Gastroesophageal sphincter (tissue), 3 donors: ENCODE results near the gene SLC25A48.

Experiments
- EP300 ChIP-seq: sonication (generic); formaldehyde crosslinking; IDR thresholded peaks from one replicate; pipeline ENCODE4 v1.6.1; 2017; ENCODE audit warnings: antibody characterized with exemption, mild to moderate bottlenecking
- POLR2A ChIP-seq, 2 donors: fragments of 450-650 bp; IDR thresholded peaks; one replicate each; pipeline ENCODE4 v1.6.1; 2017; ENCODE audit warnings: antibody characterized with exemption in 2 of 2, mild to moderate bottlenecking in 2 of 2, moderate library complexity in 1 of 2
- POLR2AphosphoS5 ChIP-seq: sonication (generic); formaldehyde crosslinking; IDR thresholded peaks from one replicate; pipeline ENCODE4 v1.6.1; 2017; ENCODE audit warnings: antibody characterized with exemption
- TF ChIP-seq, protein P1 (sequence below), 4 experiments: fragments of 200-600 bp in 2 of 4; fragments of 450-650 bp in 2 of 4; sonication (generic) in 1 of 4; IDR thresholded peaks; one replicate each; pipeline ENCODE4 v1.5.1; 2017 to 2019; ENCODE audit warnings: antibody characterized with exemption in 4 of 4, mild to moderate bottlenecking in 2 of 4, moderate library complexity in 2 of 4

DNA sequence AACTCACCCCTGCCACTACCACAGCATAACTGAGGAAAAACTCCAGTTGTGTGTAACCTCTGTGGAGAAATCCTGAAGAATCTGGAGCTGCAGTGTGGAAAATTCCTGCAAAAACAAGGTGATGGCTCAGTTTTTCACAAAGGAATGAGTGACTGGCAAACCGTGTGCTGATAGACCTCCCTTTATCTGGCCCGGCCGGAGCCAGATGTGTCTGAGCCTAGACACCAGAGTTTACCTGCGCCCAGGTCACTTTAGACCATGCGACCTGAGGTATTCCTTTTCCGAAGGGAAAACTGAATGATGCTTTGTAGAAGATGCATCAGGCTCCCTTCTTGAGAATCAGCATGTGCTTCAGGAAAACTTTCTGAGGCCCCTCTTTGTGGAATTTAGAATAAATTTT is 16.2 kb downstream of the SLC25A48 start:
- TF ChIP-seq, protein P1, sequence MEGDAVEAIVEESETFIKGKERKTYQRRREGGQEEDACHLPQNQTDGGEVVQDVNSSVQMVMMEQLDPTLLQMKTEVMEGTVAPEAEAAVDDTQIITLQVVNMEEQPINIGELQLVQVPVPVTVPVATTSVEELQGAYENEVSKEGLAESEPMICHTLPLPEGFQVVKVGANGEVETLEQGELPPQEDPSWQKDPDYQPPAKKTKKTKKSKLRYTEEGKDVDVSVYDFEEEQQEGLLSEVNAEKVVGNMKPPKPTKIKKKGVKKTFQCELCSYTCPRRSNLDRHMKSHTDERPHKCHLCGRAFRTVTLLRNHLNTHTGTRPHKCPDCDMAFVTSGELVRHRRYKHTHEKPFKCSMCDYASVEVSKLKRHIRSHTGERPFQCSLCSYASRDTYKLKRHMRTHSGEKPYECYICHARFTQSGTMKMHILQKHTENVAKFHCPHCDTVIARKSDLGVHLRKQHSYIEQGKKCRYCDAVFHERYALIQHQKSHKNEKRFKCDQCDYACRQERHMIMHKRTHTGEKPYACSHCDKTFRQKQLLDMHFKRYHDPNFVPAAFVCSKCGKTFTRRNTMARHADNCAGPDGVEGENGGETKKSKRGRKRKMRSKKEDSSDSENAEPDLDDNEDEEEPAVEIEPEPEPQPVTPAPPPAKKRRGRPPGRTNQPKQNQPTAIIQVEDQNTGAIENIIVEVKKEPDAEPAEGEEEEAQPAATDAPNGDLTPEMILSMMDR (IDR thresholded peaks at IDR 0.05), result no peak
- TF ChIP-seq POLR2A (IDR thresholded peaks at IDR 0.05) (no peak), POLR2AphosphoS5 (no peak), EP300 (no peak)
